ENCODE measurements around the gene CD300C.
A peak's percentile ranks its signal among the peaks of the same experiment; 100 is the strongest.

Gene CD300C

DNA sequence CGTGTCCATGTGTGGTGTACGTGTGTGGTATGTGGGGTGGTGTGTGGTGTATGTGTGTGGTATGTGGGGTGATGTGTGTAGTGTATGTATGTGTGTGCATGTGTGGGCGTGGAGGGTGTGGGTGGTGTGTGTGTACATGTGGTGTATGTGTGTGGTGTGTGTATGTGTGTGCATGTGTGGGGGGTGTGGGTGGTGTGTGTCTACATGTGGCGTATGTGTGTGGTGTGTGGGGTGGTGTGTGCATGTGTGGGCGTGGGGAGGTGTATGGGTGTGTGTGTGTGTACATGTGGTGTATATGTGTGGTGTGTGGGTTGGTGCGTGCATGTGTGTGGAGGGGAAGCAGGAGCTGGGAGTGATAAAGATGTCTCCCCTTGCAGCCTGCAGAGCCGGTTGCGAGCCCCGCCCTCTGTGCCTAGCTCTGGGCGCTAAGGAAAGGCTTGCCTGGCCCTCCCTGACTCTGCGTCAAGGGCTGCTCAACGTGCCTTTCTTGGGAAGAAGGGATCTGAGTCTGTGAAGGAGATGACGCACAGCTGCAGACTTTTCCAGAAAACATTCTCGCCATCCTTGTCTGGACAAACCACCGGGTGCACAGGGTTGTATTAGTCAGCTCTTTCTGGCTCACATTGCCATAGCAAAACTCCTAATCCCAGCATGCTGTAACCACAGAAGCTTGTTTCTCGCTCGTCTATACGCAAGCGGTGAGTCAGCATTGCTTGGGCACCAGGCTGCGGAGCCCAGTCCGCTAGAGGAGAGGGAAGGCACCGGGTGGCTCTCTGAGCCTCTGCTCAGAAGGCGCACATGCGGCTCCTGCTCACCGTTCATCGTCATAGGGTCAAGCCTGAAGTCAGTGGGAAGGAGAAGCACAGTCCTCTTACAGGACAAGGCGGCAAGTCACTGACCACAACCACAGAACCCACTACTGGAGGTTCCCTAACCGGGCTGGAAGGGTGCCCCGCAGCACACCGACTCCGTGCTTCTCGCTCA is 23.4 kb upstream of the CD300C start:
- DNase-seq (ENCODE audit: low spot score), result no peak
- TF ChIP-seq CTCF (IDR thresholded peaks at IDR 0.05; ENCODE audit: extremely low read depth, missing control alignments), result no peak

GRCh38 chr17:74568106-74568873 is 22.4 kb upstream of the CD300C start:
- no peak for TF ChIP-seq CTCF (IDR thresholded peaks at IDR 0.05; ENCODE audit: extremely low read depth, missing control alignments)

GRCh38 chr17:74567397-74567796 is 21.5 kb upstream of the CD300C start, which contains the start of gene CD300H:
Gene CD300H, minus strand, starts transcription at chr17:74567509.
- no peak for TF ChIP-seq CTCF (IDR thresholded peaks at IDR 0.05; ENCODE audit: extremely low read depth, missing control alignments)
- no peak for DNase-seq (ENCODE audit: low spot score)

More at GRCh38 chr17:74568106-74568873, 22.4 kb upstream of the CD300C start:
- no peak for DNase-seq (ENCODE audit: low spot score)

DNA sequence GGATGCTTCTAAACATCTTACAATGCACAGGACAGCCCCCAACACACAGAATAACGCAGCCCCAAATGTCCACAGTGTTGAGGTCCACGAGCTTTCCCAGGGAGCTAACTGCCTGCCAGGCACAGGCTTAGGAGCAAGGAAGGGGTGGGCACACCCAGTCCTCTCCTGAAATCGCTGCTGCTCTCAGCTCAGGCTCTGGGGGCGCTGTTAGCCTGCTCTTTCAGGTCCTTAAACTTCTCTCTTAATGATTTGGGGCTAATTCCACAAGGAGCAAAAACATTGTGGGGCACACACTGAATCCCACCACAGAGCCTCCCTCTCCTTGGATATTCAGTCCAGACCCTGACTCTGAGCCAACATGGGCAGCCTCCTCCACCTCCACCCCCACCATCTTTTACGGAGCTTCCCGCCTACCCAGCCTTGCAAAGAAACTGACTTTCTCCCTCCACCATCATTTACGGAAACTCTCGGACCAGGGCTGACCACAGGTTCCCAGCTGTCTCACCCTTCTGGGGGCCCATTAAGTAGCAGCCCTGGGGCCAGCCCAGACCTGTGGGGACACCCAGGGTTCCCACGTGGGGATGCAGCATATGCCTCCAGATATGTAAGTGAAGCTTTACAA is 20.3 kb upstream of the CD300C start:
- peak; percentile 70 for TF ChIP-seq CTCF (IDR thresholded peaks at IDR 0.05; ENCODE audit: extremely low read depth, missing control alignments)
- peak; percentile 41 for DNase-seq (ENCODE audit: low spot score)

GRCh38 chr17:74565126-74565525 is 19.2 kb upstream of the CD300C start:
- no peak for DNase-seq (ENCODE audit: low spot score)
- TF ChIP-seq CTCF (IDR thresholded peaks at IDR 0.05; ENCODE audit: extremely low read depth, missing control alignments), result no peak

DNA sequence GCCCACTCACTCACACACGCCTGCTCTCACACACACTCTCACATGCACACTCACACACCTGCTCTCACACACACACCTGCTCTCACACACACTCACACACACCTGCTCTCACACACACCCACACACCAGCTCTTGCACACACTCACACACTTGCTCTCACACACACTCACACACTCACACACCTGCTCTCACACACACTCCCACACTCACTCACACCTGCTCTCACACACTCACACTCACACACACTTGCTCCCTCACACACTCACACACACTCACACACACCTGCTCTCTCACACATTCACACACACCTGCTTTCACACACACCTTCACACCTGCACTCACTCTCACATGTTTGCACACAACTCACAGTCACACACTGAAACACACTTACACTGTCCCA is 17.4 kb upstream of the CD300C start:
- DNase-seq (ENCODE audit: low spot score), result no peak
- TF ChIP-seq CTCF (IDR thresholded peaks at IDR 0.05; ENCODE audit: extremely low read depth, missing control alignments), result no peak
